GM18502 (cell line): ENCODE measurements around the gene DHRS3.
"Not testable (repeated sequence)": the region's sequence is repeated elsewhere in the genome, so short reads cannot be mapped to it uniquely, and the experiment has no call there.

Experiments used
- ATAC-seq: cut with Tn5 transposase; IDR thresholded peaks from one replicate; pipeline ENCODE4 v1.9.1; 2021; ENCODE audit warnings: mild to moderate bottlenecking; ENCODE audit not compliant: unreplicated experiment, poor library complexity

DHRS3 gene

GRCh38 chr1:12544357-12544756 lies 73.7 kb downstream of the DHRS3 start:
- ATAC-seq: no peak

GRCh38 chr1:12543740-12544154 lies 74.3 kb downstream of the DHRS3 start:
- ATAC-seq: no peak

- no peak for ATAC-seq
These were observed 75.1 kb downstream of the DHRS3 start for GRCh38 chr1:12542616-12543592.

GRCh38 chr1:12542138-12542465 lies 75.9 kb downstream of the DHRS3 start:
- ATAC-seq: no peak

- ATAC-seq: no peak
These were observed 76.5 kb downstream of the DHRS3 start for GRCh38 chr1:12541274-12542137.

- no peak for ATAC-seq
These were observed 77.3 kb downstream of the DHRS3 start for GRCh38 chr1:12540580-12541273.

GRCh38 chr1:12539705-12540579 lies 78.1 kb downstream of the DHRS3 start:
- no peak for ATAC-seq

DNA sequence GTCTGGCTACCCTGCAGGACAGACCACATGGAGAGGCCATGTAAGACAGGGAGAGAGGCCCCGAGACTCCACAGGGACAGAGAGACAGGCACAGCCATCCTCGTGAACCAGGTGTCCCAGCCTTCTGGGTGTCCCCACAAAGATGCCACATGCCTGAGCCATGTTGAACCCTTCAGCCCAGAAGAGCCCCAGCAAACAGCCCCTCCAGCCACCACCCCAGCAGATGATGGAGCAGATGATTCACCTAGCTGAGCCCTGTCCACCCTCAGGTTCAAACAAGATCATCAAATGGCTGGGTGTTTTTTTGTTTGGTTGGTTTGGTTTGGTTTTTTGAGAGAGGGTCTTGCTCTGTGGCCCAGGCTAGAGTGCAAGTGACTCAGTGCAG lies 78.7 kb downstream of the DHRS3 start:
- no peak for ATAC-seq

GRCh38 chr1:12538536-12538935 lies 79.5 kb downstream of the DHRS3 start:
- ATAC-seq: not testable (repeated sequence)

GRCh38 chr1:12537906-12538461 lies 80.0 kb downstream of the DHRS3 start:
- ATAC-seq: no peak

GRCh38 chr1:12537294-12537693 lies 80.7 kb downstream of the DHRS3 start:
- no peak for ATAC-seq

GRCh38 chr1:12536023-12536639 lies 81.9 kb downstream of the DHRS3 start:
- ATAC-seq: no peak

DNA sequence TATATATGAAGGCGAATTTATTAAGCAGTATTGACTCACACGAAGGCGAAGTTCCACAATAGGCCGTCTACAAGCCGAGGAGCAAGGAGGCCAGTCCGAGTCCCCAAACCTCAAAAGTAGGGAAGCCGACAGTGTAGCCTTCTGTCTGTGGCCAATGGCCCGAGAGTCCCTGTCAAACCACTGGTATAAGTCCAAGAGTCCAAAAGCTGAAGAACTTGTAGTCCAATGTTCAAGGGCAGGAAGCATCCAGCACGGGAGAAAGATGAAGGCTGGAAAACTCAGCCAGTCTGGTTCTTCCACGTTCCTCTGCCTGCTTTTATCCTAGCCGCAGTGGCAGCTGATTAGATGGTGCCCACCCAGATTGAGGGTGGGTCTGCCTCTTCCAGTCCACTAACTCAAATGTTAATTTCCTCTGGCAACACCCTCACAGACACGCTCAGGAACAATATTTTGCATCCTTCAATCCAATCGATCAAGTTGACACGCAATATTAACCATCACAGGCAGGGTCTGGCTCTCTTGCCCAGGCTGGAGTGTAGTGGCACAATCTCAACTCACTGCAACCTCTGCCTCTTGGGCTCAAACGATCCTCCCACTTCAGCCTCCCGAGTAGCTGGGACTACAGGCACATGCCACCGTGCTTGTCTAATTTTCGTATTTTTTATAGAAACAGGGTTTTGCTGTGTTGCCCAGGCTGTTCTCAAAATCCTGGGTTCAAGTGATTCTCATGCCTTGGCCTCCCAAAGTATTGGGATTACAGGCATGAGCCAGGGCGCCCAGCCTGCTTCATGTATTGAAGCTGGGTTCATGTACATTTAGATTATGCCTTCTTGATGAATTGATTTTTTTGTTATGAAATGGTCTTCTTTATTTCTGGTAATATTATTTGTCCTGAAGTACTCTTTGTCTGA lies 85.3 kb downstream of the DHRS3 start:
- ATAC-seq: no peak

- ATAC-seq: no peak
These were observed 86.9 kb downstream of the DHRS3 start for GRCh38 chr1:12531179-12531499.

- ATAC-seq: no peak
These were observed 87.4 kb downstream of the DHRS3 start for GRCh38 chr1:12530462-12531178.

DNA sequence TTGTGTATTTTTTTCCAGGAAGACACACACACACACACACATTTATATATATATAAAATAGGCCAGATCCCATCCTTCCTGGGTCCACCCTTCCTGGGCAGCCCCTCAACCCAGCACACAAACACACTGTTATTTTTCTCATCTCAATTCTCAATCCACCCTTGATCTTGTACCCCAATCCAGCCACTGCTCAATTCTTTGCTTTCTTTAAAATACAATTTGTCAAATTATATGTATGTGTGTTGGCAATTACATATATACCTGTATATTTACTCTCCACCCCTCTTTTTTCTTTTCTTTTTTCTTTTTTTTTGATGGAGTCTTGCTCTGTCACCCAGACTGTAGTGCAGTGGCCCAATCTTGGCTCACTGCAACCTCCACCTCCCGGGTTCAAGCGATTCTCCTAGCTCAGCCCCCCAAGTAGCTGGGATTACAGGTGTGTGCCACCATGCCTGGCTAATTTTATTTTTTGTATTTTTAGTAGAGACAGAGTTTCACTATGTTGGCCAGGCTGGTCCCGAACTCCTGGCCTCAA lies 88.3 kb downstream of the DHRS3 start:
- ATAC-seq: no peak
